Anterior cingulate cortex (tissue), 58 donors: ENCODE measurements around the gene CST9L.

Experiments used
- DNase-seq, 58 donors: peaks; one replicate each; lab custom pipeline; 2025; lab: John Stamatoyannopoulos, UW

CST9L gene

DNA sequence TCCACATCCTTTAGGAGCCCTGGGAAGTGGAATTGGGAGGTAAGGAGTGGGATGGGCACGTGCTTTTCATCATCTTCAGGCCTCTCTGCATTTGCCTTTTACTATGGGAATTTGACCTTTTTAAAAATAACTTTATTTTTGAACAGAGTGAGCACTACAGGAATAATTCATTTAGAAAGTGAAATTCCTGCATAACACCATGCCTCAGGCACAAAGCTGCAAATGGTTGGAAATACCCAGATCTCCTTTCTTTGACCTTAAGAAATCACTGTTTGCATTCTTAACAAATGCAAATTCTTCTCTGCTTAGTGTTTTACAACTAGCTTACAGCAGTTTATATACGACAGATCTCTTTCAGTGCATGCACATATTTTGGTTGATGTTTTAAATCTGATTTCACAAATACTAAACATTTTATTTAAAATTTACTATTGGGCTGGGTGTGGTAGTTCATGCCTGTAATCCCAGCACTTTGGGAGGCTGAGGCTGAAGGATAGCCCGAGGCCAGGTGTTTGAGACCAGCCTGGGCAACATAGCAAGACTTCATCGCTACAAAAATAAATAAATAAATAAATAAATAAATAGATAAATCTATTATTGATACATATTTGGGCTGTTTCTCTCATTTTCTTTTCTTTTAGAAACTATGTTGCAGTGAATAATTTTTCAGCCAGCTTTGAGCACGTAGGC lies 52.9 kb downstream of the CST9L start:
- no peak for DNase-seq

DNA sequence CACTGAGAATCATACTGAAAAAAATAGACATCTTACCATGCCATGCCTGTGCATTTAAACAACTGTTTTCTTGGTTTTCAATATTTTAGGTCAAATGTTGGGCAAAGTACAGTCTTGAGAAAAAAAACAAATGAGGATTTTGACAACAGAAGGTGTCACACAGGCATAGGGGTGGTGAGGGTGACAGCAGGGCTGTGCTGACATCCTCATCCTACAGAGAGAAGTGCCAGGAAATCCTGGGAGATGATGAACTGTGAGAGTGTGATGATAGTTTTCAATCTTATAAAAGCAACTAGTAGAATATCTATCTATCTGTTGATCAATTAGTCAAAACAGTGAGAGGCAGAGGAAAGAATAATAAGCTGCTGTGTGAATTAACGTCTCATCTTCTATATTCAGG lies 53.4 kb downstream of the CST9L start:
- DNase-seq, result no peak
